ENCODE results near the gene UNC50.

DNA sequence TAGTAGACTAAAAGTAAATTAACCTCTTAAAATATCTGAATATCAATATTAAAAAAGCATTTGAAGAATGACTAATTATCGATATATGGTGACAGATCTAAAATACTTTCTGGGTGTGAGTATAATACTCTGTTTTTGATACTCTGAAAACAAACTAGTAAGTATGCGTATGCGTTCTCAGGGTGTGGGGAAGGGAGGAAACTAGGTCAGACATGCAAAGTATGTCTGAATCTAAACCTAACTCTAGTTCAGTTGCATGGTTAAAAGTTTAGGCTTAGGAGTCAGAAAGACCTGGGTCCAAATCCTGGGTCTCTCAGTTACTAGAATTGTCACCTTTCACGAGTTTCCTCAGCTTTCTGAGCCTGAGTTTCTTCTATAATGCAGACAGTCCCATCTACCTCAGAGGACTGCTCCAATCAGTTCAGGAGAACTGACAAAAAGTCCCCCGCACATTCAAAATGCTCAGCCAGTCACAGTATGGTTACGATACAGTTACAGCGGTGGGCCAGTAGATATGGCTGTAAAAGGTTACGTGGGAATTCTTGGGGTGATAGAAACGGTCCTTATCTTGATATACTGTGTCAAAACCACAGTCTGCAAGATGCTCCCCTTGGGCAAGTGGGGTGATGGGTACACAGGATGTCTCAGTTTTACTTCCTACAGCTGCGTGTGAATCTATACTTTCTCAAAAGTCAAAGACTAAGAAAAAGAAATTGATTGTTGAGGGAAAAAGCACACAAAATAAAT is 29.2 kb downstream of the UNC50 start:
- TF ChIP-seq, protein P1, sequence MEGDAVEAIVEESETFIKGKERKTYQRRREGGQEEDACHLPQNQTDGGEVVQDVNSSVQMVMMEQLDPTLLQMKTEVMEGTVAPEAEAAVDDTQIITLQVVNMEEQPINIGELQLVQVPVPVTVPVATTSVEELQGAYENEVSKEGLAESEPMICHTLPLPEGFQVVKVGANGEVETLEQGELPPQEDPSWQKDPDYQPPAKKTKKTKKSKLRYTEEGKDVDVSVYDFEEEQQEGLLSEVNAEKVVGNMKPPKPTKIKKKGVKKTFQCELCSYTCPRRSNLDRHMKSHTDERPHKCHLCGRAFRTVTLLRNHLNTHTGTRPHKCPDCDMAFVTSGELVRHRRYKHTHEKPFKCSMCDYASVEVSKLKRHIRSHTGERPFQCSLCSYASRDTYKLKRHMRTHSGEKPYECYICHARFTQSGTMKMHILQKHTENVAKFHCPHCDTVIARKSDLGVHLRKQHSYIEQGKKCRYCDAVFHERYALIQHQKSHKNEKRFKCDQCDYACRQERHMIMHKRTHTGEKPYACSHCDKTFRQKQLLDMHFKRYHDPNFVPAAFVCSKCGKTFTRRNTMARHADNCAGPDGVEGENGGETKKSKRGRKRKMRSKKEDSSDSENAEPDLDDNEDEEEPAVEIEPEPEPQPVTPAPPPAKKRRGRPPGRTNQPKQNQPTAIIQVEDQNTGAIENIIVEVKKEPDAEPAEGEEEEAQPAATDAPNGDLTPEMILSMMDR (IDR thresholded peaks at IDR 0.05; ENCODE audit: low read length), result no peak
- TF ChIP-seq EZH2 (IDR thresholded peaks at IDR 0.05; ENCODE audit: borderline replicate concordance, low read length), result no peak
